HG02763 (cell line): ENCODE results near the gene MACROD2.
"Not testable (repeated sequence)": the region's sequence is repeated elsewhere in the genome, so short reads cannot be mapped to it uniquely, and the experiment has no call there.

ENCODE experiments used
- ATAC-seq: cut with Tn5 transposase; IDR thresholded peaks from one replicate; pipeline ENCODE4 v1.9.1; 2021; ENCODE audit warnings: mild to moderate bottlenecking, moderate library complexity; ENCODE audit not compliant: unreplicated experiment

Gene MACROD2

GRCh38 chr20:15012566-15012965 is 1017.2 kb downstream of the MACROD2 start:
- ATAC-seq, result no peak

GRCh38 chr20:15016875-15017274 is 1021.6 kb downstream of the MACROD2 start:
- not testable (repeated sequence) for ATAC-seq

- no peak for ATAC-seq
Measured at GRCh38 chr20:15018966-15019365, 1023.6 kb downstream of the MACROD2 start.

- ATAC-seq, result no peak
Measured at GRCh38 chr20:15020845-15021244, 1025.5 kb downstream of the MACROD2 start.

- no peak for ATAC-seq
Measured at GRCh38 chr20:15022921-15023320, 1027.6 kb downstream of the MACROD2 start.

GRCh38 chr20:15026759-15027158 is 1031.4 kb downstream of the MACROD2 start:
- ATAC-seq, result no peak

GRCh38 chr20:15030826-15031225 is 1035.5 kb downstream of the MACROD2 start:
- ATAC-seq, result no peak

GRCh38 chr20:15031546-15032351 is 1036.4 kb downstream of the MACROD2 start:
- no peak for ATAC-seq

- no peak for ATAC-seq
Measured at GRCh38 chr20:15032352-15032622, 1037.0 kb downstream of the MACROD2 start.

GRCh38 chr20:15033269-15033668 is 1038.0 kb downstream of the MACROD2 start:
- no peak for ATAC-seq

GRCh38 chr20:15033891-15034290 is 1038.6 kb downstream of the MACROD2 start:
- no peak for ATAC-seq

GRCh38 chr20:15036948-15037347 is 1041.6 kb downstream of the MACROD2 start:
- ATAC-seq, result no peak

GRCh38 chr20:15039088-15039752 is 1043.9 kb downstream of the MACROD2 start:
- no peak for ATAC-seq

GRCh38 chr20:15042723-15043122 is 1047.4 kb downstream of the MACROD2 start:
- ATAC-seq, result no peak

GRCh38 chr20:15045246-15045645 is 1049.9 kb downstream of the MACROD2 start:
- no peak for ATAC-seq

GRCh38 chr20:15047042-15047441 is 1051.7 kb downstream of the MACROD2 start:
- ATAC-seq, result no peak

GRCh38 chr20:15047601-15048000 is 1052.3 kb downstream of the MACROD2 start:
- ATAC-seq, result no peak

- ATAC-seq, result no peak
Measured at GRCh38 chr20:15056246-15056645, 1060.9 kb downstream of the MACROD2 start.

- no peak for ATAC-seq
Measured at GRCh38 chr20:15058841-15059240, 1063.5 kb downstream of the MACROD2 start.

GRCh38 chr20:15059438-15059837 is 1064.1 kb downstream of the MACROD2 start:
- ATAC-seq, result no peak

- no peak for ATAC-seq
Measured at GRCh38 chr20:15060265-15061060, 1065.1 kb downstream of the MACROD2 start.

GRCh38 chr20:15061061-15061430 is 1065.7 kb downstream of the MACROD2 start:
- ATAC-seq, result no peak
